Activated CD8-positive, alpha-beta memory T cell treated with anti-CD3 and anti-CD28 coated beads, Interleukin-2, amount 50 U/mL, for 48 hours (primary cell): ENCODE measurements around the gene EZR.
"Not testable (repeated sequence)": the region's sequence is repeated elsewhere in the genome, so short reads cannot be mapped to it uniquely, and the experiment has no call there.

Experiments used
- DNase-seq: peaks from one replicate; pipeline ENCODE4 v3.0.0-alpha.2; 2020

Gene EZR

GRCh38 chr6:158793432-158793831 lies 25.7 kb downstream of the EZR start:
- no peak for DNase-seq

- DNase-seq, result not testable (repeated sequence)
These were observed 26.7 kb downstream of the EZR start for GRCh38 chr6:158792505-158792904.

GRCh38 chr6:158791274-158791855 lies 27.8 kb downstream of the EZR start:
- no peak for DNase-seq

- DNase-seq, result no peak
These were observed 29.9 kb downstream of the EZR start for GRCh38 chr6:158789115-158789917.

GRCh38 chr6:158787395-158787794 lies 31.8 kb downstream of the EZR start:
- no peak for DNase-seq

GRCh38 chr6:158786645-158787304 lies 32.4 kb downstream of the EZR start:
- no peak for DNase-seq

GRCh38 chr6:158785036-158785435 lies 34.1 kb downstream of the EZR start:
- no peak for DNase-seq

- peak; percentile 26 for DNase-seq
These were observed 34.7 kb downstream of the EZR start for GRCh38 chr6:158784505-158784904.

GRCh38 chr6:158783851-158784250 lies 35.3 kb downstream of the EZR start:
- peak; percentile 29 for DNase-seq

- peak; percentile 37 for DNase-seq
These were observed 36.1 kb downstream of the EZR start for GRCh38 chr6:158783167-158783450.

GRCh38 chr6:158782432-158783166 lies 36.6 kb downstream of the EZR start:
- peak; percentile 40 for DNase-seq

- peak; percentile 48 for DNase-seq
These were observed 37.3 kb downstream of the EZR start for GRCh38 chr6:158781692-158782373.

- DNase-seq, result peak; percentile 48
These were observed 38.0 kb downstream of the EZR start for GRCh38 chr6:158780988-158781691.

- DNase-seq, result peak; percentile 29
These were observed 38.8 kb downstream of the EZR start for GRCh38 chr6:158780246-158780884.

GRCh38 chr6:158778005-158778527 lies 41.1 kb downstream of the EZR start:
- no peak for DNase-seq

- DNase-seq, result no peak
These were observed 41.7 kb downstream of the EZR start for GRCh38 chr6:158777510-158777909.

GRCh38 chr6:158776737-158777136 lies 42.4 kb downstream of the EZR start:
- DNase-seq, result no peak

GRCh38 chr6:158775832-158776231 lies 43.3 kb downstream of the EZR start:
- no peak for DNase-seq

GRCh38 chr6:158774717-158775449 lies 44.3 kb downstream of the EZR start:
- no peak for DNase-seq

GRCh38 chr6:158773581-158774449 lies 45.4 kb downstream of the EZR start:
- DNase-seq, result no peak
